ENCODE results near the gene NDRG2.
"Not testable (repeated sequence)": the region's sequence is repeated elsewhere in the genome, so short reads cannot be mapped to it uniquely, and the experiment has no call there.

NDRG2 gene

DNA sequence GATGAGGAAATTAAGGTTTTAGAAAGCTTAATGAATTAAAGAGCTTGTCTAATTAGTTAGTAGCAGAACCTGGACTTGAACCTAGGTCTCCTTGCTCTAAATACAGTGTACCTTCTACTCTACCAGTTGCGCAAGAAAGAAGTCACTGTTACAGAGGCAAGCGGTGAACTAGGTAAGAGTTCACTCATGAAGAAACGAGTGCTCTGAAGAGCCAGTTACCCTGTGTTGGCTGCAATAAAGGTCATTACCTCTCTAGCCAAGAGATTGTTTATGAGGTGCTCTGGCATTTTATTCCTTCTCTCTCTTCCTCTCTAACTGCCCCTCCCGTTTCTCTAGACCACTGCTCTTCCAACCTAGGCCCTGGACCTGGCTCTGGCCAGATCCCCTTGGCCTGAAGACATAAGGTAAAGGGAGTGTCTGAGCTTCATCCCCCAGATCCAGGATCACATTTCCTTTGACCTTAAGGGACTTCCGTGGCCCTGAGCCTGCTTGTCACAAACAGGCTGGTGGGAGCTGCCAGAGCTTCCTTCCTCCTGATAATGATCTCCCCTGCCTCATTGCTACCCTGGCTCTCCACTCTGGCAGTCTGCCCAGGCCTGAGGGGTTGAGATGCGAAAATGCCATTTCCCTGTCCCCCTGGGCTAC lies 19.2 kb upstream of the NDRG2 start:
- H3K27ac ChIP-seq = no peak overlapping the region
- no peaks in the 10 kb centered on the region for H3K9me3 ChIP-seq (ENCODE audit: severe bottlenecking)
- no peaks in the 10 kb centered on the region for H3K36me3 ChIP-seq
- no peak for TF ChIP-seq CTCF (IDR thresholded peaks at IDR 0.05; ENCODE audit: low read depth, low read length)
- no peaks in the 10 kb centered on the region for H3K27me3 ChIP-seq (ENCODE audit: insufficient read depth, low read depth, severe bottlenecking)
- H3K4me3 ChIP-seq (ENCODE audit: low read depth, low read length) = no peak overlapping the region
- DNase-seq = peak; percentile 56

DNA sequence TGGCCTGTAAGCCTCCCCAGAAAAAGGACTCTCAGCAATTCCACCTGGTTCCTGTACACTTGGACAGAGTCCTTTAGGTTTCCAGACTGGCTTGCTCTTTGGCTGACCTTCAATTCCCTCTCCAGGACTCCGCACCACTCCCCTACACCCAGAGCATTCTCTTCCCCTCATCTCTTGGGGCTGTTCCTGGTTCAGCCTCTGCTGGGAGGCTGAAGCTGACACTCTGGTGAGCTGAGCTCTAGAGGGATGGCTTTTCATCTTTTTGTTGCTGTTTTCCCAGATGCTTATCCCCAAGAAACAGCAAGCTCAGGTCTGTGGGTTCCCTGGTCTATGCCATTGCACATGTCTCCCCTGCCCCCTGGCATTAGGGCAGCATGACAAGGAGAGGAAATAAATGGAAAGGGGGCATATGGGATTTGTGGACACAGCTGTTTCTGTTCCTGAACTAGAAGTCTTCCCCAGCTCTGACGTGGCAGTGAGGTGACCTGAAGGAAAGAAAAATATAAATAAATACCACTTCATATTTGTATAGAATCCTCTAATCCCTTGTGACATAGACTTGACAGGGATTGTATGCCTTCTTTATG lies 18.6 kb upstream of the NDRG2 start:
- Histone ChIP-seq H3K9me3 (ENCODE audit: severe bottlenecking) (no peaks in the 10 kb centered on the region), H3K27ac (no peak overlapping the region), H3K4me3 (ENCODE audit: low read depth, low read length) (no peak overlapping the region), H3K27me3 (ENCODE audit: insufficient read depth, low read depth, severe bottlenecking) (no peaks in the 10 kb centered on the region), H3K36me3 (no peaks in the 10 kb centered on the region)
- no peak for DNase-seq
- TF ChIP-seq CTCF (IDR thresholded peaks at IDR 0.05; ENCODE audit: low read depth, low read length) = no peak

- TF ChIP-seq CTCF (IDR thresholded peaks at IDR 0.05; ENCODE audit: low read depth, low read length) = no peak
- Histone ChIP-seq H3K4me3 (ENCODE audit: low read depth, low read length) (no peak overlapping the region), H3K27me3 (ENCODE audit: insufficient read depth, low read depth, severe bottlenecking) (no peaks in the 10 kb centered on the region), H3K27ac (no peak overlapping the region), H3K36me3 (no peaks in the 10 kb centered on the region), H3K9me3 (ENCODE audit: severe bottlenecking) (no peaks in the 10 kb centered on the region)
- DNase-seq = no peak
These were observed 18.1 kb upstream of the NDRG2 start for GRCh38 chr14:21042918-21043317.

- TF ChIP-seq CTCF (IDR thresholded peaks at IDR 0.05; ENCODE audit: low read depth, low read length) = no peak
- DNase-seq = no peak
- no peak within 1 kb of the TSS for H3K27ac ChIP-seq
- no peaks in the 10 kb centered on the region for H3K36me3 ChIP-seq
- H3K9me3 ChIP-seq (ENCODE audit: severe bottlenecking) = no peaks in the 10 kb centered on the region
- H3K27me3 ChIP-seq (ENCODE audit: insufficient read depth, low read depth, severe bottlenecking) = no peaks in the 10 kb centered on the region
- no peak within 1 kb of the TSS for H3K4me3 ChIP-seq (ENCODE audit: low read depth, low read length)
These were observed 17.0 kb upstream of the NDRG2 start, which contains the start of gene RNASE7 for GRCh38 chr14:21041676-21042433. Gene RNASE7 (plus strand): TSS chr14:21042362. CDS start chr14:21042993, 631 bp downstream.

DNA sequence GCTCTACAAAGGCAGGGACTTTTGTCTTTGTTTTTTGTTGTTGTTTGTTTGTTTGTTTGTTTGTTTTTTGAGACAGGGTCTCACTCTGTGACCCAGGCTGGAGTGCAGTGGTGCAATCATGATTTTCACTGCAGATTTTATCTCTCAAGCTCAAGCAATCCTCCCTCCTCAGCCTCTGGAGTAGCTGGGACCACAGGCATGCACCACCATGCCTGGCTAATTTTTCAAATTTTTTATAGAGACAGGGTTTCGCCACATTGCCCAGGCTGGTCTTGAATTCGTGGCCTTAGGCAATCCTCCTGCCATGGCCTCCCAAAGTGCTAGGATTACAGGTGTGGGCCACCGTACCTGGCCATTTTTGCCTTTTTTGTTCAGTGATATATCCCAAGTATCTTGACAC lies 16.1 kb upstream of the NDRG2 start:
- H3K27me3 ChIP-seq (ENCODE audit: insufficient read depth, low read depth, severe bottlenecking); H3K4me3 ChIP-seq (ENCODE audit: low read depth, low read length); H3K9me3 ChIP-seq (ENCODE audit: severe bottlenecking); H3K27ac ChIP-seq; H3K36me3 ChIP-seq; DNase-seq: not testable (repeated sequence)

GRCh38 chr14:21040370-21040925 lies 15.6 kb upstream of the NDRG2 start:
- Histone ChIP-seq H3K27ac (no peak overlapping the region; the same call in 1 of the 2 replicates), H3K36me3 (no peaks in the 10 kb centered on the region), H3K27me3 (ENCODE audit: insufficient read depth, low read depth, severe bottlenecking) (no peaks in the 10 kb centered on the region), H3K4me3 (ENCODE audit: low read depth, low read length) (no peak overlapping the region), H3K9me3 (ENCODE audit: severe bottlenecking) (no peaks in the 10 kb centered on the region)
- no peak for TF ChIP-seq CTCF (IDR thresholded peaks at IDR 0.05; ENCODE audit: low read depth, low read length)
- DNase-seq = no peak

Measured in WERI-Rb-1 (cell line).